ENCODE data around the gene CCDC30.

The CCDC30 gene

DNA sequence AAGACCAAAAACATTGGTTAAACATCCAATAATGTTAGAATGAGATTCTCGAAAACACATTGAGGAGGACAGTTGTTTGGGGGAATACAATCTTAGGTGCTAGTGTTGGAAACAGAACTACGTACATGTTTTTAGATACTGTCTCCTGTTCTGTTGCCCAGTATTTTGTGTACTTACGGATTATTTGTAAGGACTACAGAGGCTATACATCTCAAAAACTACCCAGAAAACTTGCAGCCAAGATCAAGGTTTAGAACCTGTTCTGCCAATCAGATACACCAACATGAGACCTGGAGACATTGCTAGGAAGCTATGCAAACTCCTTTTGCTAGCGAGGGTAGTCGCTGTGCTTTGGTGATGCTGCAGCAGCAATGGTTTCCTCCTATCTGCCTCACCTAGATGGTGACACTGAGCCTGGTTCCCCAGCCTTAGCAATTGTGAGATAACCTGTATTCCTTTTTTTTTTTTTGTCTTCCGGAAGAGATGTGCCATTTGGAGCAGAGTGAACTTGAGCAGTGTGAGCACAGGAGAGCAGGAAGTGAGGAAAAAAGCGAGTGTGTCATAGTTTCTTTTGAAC lies 240.9 kb downstream of the CCDC30 start:
- DNase-seq: no peak

All from fibroblast of skin of right quadriceps (primary cell).